GM19324 (cell line): ENCODE data around the gene SKIC2.

Experiments used
- ATAC-seq: cut with Tn5 transposase; IDR thresholded peaks from one replicate; pipeline ENCODE4 v1.9.1; 2021; ENCODE audit warnings: mild to moderate bottlenecking, moderate library complexity; ENCODE audit not compliant: unreplicated experiment, low FRiP score

The SKIC2 gene

GRCh38 chr6:31945154-31945506, 13.8 kb upstream of the SKIC2 start:
- no peak for ATAC-seq

GRCh38 chr6:31945507-31946369, 13.2 kb upstream of the SKIC2 start, which contains the start of gene CFB:
TSS of gene CFB (plus strand) at chr6:31946095. CDS start at chr6:31946222, 127 bp downstream.
- no peak for ATAC-seq

- no peak for ATAC-seq
Measured at GRCh38 chr6:31946370-31946885, 12.5 kb upstream of the SKIC2 start.

GRCh38 chr6:31947070-31947675, 11.8 kb upstream of the SKIC2 start:
- ATAC-seq = no peak

DNA sequence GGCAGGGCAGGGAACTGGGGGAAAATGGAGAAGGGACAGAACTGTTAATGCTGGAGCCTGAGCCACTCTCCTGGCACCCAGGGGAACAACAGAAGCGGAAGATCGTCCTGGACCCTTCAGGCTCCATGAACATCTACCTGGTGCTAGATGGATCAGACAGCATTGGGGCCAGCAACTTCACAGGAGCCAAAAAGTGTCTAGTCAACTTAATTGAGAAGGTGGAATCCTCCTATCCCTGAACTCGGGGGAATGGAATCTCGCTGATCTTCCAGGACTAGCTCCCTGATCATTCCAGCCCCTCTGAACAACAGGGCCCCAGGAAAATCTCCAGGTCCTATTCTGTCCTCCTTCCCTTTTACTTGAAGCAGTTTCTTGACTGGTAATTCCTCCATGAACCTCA, 11.1 kb upstream of the SKIC2 start:
- no peak for ATAC-seq

GRCh38 chr6:31948306-31948705, 10.7 kb upstream of the SKIC2 start:
- ATAC-seq = no peak

- ATAC-seq = no peak
Measured at GRCh38 chr6:31948753-31949413, 10.1 kb upstream of the SKIC2 start.

DNA sequence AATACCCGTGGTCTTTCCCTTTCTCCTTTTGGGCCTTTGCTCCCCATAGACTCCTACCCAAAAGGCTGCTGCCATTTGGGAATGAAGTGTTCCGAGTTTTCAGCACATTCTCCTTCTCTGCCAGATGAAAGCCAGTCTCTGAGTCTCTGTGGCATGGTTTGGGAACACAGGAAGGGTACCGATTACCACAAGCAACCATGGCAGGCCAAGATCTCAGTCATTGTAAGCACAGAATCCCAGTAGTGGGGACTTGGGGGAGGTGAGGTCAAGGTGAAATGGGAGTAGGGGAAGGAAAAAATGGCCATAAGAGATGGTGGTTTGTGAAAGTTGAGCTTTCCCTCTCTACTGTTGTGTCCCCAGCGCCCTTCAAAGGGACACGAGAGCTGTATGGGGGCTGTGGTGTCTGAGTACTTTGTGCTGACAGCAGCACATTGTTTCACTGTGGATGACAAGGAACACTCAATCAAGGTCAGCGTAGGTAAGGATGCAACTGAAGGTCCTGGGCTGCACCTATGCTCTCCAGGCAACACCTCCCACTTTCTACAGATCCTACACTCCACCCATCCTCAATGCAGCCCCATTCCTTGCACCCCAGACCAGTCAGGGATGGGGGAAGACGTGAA, 8.9 kb upstream of the SKIC2 start:
- ATAC-seq = no peak

- ATAC-seq = no peak
Measured at GRCh38 chr6:31952140-31952805, 6.7 kb upstream of the SKIC2 start.

- no peak for ATAC-seq
Measured at GRCh38 chr6:31952890-31953289, 6.1 kb upstream of the SKIC2 start.

DNA sequence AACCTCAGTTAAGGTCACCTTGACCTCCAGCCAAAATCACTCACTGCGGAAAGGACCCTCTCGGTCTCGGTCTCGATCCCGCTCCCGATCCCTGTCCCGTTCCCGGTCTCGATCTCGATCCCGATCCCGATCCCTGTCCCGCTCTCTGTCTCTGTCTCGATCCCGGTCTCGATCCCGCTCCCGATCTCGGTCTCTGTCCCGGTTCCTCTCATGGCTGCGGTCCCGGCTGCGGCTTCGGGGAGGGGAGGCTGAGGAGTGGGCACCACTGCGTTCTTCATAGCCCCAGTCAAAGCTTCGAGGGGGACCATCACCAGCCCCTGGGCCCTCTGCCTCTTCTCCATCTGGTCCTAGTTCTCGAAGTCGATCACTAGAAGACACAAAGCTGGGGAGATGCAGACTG, 4.5 kb upstream of the SKIC2 start:
- no peak for ATAC-seq

- ATAC-seq = no peak
Measured at GRCh38 chr6:31956796-31957195, 2.2 kb upstream of the SKIC2 start.

- ATAC-seq = peak; percentile 2
Measured at GRCh38 chr6:31958412-31958740, 599 bp upstream of the SKIC2 start.

- ATAC-seq = no peak
Measured at GRCh38 chr6:31961616-31962015, 2.6 kb downstream of the SKIC2 start.

- no peak for ATAC-seq
Measured at GRCh38 chr6:31963921-31964320, 4.9 kb downstream of the SKIC2 start.

DNA sequence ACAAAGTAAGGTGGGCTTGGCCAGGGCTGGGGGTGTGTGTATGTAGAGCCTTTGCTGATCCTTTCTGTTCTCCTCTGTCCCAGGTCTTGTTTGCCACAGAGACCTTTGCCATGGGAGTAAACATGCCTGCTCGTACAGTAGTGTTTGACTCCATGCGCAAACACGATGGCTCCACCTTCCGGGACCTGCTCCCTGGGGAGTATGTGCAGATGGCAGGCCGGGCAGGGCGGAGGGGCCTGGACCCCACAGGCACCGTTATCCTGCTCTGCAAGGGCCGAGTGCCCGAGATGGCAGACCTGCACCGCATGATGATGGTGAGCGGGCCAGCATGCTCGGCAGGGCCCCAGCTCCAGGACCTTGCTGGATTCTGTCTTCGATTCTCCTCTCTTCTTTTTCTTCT, 6.7 kb downstream of the SKIC2 start:
- ATAC-seq = no peak

DNA sequence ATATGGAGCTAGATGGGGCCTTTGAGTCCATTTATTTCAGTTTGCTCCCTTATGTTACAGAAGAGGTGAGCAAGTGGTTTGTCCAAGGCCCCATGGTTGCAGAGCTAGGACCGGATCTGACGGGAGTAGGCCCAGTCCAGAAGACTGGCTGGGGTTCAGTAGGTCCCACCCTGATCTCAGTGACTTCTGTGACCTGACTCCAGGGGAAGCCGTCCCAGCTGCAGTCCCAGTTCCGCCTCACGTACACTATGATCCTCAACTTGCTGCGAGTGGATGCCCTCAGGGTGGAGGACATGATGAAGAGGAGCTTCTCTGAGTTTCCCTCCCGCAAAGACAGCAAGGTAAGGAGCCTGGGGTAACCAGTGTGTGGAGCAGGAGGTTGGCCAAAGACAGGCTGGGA, 7.5 kb downstream of the SKIC2 start:
- no peak for ATAC-seq

DNA sequence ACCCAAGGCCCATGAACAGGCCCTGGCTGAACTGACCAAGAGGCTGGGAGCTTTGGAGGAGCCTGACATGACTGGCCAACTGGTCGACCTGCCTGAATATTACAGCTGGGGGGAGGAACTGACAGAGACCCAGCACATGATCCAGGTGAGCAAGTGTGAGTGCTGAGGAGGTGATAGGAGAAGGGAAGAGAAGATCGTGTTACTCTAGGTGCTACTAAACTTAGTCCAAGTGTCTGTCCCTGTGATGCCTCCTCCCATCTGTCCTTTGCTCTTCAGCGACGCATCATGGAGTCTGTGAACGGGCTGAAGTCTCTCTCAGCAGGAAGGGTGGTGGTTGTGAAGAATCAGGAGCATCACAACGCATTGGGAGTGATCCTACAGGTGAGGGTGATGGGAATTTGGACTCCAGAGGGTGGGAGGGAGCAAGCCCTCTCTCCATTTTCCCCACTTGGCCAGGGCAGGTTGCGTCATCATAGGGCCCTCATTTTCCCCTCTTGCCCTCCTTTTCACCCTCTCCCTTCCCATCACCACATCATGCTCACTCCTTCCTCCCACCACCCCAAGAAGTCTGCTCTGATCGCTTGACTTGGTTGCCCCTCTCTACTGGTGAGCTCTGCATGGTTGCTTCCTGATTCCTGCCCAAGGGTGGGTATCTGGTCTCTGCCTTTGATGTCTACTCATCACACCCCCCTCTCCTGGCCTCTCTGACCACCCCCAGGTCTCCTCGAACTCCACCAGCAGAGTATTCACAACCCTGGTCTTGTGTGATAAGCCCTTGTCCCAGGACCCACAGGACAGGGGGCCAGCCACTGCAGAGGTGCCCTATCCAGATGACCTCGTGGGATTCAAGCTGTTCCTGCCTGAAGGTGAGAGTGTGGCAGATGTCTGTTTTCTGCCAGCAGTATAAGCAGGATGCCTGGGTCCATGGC, 8.3 kb downstream of the SKIC2 start:
- no peak for ATAC-seq

DNA sequence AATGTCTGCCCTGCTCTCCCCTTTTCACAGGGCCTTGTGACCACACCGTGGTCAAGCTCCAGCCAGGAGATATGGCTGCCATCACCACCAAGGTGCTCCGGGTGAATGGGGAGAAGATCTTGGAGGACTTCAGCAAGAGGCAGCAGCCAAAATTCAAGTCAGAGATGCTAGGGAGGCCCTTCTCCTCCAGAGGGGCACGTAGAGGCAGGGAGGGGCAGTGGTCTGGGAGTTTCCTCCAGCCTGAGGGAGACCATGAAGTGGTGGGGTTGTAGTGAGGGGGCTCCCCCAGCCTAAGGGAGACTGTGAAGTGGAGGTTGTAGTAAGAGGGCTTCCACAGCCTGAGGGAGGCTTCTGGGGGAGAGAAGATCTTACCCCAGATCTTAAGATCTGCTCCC, 8.9 kb downstream of the SKIC2 start:
- no peak for ATAC-seq

DNA sequence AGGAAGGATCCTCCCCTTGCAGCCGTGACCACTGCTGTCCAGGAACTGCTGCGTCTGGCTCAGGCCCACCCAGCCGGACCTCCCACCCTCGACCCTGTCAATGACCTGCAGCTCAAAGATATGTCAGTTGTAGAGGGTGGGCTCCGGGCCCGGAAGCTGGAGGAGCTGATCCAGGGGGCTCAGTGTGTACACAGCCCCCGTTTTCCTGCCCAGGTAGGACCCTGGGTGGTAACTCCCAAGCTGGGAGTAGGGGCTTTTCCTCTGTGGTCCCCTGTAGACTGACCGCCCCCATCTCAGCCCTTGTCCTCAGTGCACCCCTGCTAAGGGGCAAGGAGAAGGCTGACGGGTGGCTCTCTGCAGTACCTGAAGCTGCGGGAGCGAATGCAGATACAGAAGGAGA, 9.4 kb downstream of the SKIC2 start:
- ATAC-seq = no peak
